ENCODE measurements around the gene OR10H3.
A peak's percentile ranks its signal among the peaks of the same experiment; 100 is the strongest.
"Not testable (repeated sequence)": the region's sequence is repeated elsewhere in the genome, so short reads cannot be mapped to it uniquely, and the experiment has no call there.

The OR10H3 gene, protein sequence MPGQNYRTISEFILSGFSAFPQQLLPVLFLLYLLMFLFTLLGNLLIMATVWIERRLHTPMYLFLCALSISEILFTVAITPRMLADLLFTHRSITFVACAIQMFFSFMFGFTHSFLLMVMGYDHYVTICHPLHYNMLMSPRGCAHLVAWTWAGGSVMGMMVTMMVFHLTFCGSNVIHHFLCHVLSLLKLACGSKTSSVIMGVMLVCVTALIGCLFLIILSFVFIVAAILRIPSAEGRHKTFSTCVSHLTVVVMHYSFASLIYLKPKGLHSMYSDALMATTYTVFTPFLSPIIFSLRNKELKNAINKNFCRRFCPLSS

DNA sequence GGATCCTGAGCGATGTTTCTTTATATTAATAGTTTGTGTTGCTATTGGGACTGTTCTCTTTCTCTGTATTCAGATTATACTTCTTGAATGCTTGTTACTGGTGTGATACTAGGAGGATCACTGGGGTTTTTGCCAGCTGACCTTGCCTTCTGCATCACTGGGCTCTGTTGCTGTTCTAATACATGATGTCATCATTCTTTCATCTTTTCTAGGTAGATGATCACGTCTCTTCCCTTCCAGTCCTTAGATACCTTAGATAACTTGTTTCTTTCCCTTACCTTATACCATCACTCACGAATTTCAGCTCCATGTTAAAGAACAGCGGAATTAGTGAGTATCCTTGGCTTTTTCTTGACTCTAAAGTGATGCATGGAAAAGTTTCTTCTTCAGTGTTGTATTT, at the start of gene OR10H3:
OR10H3 (plus strand) TSS at position 264 of the 400 bp plus-strand sequence. CDS start 3,408 bp downstream, outside the sequence.
- DNase-seq = no peak

DNA sequence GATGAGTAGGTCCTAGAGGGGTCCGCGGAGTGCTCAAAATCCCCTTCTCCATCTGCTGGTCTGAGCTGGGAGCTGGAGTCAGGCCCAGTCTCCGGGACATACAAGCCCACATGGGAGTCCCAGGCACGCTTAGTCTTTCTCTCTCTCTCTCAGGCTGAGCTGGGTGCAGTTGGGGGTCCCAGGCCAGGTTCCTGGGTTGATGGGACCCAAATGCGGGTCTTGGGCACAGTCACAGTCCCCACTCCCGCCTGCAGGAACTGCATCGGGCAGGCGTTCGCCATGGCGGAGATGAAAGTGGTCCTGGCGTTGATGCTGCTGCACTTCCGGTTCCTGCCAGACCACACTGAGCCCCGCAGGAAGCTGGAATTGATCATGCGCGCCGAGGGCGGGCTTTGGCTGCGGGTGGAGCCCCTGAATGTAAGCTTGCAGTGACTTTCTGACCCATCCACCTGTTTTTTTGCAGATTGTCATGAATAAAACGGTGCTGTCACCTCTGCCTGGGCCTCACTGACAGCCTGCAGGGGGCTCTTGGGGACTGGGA, 41.1 kb upstream of the OR10H3 start:
- DNase-seq = no peak

DNA sequence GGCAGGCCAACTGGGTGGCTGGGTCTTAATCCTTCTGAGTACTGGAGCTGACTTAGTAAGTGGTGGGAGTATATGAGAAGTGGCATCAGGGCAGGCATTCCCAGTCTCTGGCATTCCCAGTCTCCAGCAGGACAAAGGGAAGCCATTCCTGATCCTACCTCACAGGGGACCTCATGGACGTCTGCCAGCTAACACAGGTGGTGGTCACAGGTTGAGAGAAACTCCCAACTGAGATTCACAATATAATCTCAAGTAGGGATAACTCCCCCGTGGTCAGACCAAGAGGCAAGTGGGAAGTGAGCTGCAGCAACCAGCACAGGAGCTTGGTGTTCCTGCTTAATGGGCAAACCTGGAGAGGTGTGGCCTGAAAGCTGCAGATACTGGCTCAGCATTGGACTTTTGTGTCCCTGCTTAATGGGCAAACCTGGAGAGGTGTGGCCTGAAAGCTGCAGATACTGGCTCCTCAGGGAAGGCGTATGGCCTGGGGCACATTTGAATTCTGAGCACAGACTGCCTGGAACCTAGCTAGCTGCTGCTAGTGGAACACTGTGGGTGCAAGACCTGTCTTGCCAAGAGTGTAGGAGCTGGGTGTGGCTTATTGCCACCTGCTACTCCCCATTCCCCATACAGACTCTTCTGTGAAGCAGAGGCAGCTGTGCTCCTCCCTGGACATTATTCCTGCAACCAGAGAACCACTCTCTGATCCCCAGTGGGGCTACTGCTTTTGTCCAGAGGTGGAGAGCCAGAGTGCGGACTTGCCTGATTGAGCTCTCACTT, 35.8 kb upstream of the OR10H3 start:
- DNase-seq = no peak

DNA sequence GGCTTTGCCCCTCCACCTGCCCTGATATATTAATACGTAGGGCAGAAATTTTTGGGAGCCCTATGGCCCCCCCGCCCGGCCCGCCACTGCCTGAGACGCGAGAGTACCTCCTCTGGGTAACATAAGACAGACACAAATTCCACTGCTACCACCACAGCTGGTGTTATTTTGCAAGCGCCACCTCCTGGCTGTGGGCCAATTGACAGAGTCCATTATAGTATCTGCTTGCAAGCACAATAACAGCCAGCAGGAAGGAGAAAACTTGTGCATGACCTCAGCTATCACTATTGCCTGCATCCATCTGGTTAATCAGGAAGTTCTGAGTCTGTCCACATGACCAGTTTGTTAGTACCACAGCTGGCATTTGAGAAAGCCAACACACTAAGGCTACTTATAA, 35.3 kb upstream of the OR10H3 start:
- peak; percentile 65 to 73 (median 66) for DNase-seq

DNA sequence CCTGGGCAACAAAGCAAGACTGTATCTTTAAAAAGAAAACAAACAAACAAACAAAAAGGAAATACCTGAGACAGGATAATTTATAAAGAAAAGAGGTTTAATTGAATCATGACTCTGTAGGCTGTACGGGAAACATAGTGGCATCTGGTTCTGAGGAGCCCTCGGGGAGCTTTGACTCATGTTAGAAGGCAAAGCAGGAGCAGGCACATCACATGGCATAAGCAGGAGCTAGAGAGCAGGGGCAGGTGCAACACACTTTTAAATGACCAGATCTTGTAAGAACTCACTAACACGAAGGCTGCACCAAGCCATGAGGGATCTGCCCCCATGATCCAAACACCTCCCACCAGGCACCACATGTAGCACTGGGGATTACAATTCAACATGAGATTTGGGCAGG, 23.1 kb upstream of the OR10H3 start:
- no peak for DNase-seq

DNA sequence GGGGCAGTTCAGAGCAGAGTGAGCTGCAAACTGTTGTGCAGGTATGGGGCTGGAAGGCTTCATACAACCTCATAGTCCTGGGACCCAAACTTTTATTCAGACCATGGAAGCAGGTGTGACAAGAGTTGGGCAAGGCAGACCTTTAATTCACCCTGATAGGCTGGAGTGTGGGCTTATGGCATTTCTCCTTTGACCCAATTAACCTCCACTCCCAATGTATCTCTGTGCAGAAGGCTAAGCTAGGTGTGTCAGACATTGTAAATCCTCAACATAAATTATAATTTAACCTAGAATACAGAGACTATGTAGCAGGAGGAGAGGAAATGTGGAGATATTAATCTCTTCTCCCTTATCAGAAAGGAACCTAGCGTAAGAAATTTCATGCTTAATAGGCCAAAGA, 22.1 kb upstream of the OR10H3 start:
- no peak for DNase-seq

DNA sequence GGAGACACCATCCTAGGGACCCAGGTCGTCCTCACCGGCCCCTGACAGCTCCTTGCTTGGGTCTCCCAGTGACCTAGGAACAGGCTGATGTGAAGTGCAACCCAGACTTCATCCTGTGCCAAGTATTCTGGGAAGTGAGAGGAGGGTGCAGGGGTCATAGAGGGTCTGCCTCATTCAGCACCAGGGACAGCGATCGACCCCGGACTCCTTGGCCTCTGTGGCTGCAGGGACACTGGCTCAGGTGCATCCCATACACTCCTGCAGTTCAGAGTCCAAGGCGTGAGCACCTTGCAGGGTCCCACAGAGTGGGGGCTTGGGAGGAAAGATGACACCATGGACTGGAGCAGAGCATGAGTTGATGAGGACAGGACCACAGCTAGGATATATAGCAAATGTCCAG, 20.0 kb upstream of the OR10H3 start:
- DNase-seq = no peak

DNA sequence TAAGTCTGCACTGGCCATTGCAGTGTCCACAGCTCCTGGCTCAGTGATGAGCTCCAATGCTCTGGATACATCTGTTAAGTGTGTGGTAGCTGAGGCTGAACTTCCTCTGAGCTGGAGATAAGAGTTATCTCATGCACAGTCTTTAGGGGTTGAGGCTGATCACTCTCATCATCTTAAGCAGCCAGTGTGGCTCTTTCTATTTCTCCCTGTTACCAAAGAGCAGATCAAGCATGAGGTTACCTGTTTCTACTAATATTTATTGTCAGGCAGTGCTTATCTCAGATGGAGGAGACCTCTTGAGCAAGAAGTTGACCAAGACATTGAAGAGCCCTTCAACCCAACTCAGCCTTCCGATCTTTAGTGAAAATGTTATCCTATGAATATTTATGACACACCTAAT, 16.5 kb upstream of the OR10H3 start:
- DNase-seq = no peak

DNA sequence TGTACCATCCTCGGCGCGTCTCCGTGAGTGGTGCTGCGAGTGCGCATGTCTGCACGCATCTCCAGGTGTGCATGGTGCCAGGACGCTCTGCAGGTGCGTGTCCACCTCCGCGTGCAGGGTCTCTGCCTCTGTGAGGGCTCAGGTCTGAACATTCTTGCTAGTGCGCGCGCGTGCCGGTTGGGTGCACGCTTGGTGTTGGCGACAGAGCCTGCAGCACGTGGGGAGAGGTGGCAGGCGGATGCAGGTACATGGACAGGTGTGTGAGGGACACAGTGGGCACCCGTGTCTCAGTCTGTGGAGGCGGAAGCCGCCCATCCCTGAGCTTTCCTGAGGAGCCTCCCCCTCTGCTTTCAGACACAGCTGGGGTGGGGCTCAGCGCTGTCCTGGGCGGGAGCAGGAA, 14.8 kb upstream of the OR10H3 start:
- no peak for DNase-seq

DNA sequence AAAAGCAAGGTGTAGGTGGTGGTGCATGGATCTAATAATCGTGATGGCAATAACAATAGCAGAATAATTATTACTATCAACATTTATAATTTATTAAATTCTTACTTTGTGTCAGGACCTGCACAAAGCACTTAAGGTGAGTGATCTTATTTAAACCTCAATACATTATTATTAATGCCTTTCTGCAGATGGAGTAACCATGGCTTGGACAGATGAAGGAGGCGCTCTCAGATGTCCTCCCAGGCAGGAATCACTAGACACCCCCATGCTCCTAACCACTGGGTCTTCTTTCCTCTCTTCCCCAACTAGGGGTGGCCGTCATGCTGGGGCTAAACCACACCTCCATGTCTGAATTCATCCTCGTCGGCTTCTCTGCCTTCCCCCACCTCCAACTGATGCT, 10.1 kb upstream of the OR10H3 start, which contains the start of gene OR10H2:
OR10H2 (plus strand) TSS at position 301 of the 400 bp plus-strand sequence; CDS start at position 321, 20 bp downstream.
- DNase-seq = no peak

DNA sequence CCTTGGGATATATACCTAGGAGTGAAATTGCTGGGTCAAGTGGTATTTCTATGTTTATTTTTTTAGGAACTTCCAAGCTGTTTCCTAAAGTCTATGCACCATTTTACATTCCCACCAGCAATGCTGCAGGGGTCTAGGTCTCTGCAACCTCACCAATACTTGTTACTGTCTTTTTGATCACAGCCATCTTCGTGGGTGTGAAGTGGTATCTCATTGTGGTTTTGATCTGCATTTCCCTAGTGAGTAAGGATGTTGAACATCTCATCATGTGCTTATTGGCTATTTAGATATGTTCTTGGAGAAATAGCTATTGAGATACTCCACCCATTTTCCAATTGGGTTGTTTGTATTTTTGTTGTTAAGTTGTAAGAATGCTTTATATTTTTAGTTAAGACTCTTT, 7.2 kb upstream of the OR10H3 start:
- no peak for DNase-seq

DNA sequence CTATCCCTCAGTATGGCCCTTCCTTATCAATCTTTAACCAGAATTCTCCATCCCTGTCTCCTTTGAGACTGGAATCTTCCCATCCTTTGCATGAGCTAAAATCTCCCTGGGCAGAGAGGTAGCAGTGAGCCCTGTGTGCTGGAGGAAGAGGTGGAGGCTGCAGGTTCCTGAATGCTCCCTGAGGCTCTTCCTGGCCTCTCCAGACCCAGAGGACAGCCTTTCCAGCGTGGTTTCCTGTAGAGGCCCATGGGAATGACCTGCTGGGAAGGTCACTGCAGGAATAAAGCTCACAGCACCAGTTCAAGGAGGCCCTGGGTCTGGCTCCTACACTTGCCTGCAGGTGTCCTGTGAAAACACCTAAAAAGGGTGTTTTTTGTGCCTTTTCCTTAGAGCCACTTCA, 5.4 kb upstream of the OR10H3 start:
- no peak for DNase-seq

DNA sequence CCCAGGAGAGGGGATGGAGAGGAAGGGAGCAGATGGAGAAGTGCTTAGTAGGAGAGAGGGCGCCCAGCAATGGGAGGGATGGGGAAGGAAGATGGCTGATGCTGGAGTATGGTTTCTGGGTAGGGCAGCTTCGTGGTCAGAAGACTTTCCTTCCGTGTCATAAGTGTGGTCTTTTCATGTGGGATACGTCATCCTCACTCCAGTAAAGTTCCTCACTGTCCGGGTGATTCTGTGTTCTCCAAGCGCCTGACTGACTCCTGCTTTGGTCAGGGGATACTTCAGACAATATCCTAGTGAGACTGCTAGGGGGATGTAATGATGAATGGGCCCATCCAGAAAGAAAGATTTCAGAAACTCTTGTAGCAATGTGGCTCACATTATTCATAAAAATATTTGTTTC, 3.9 kb upstream of the OR10H3 start:
- DNase-seq = no peak

DNA sequence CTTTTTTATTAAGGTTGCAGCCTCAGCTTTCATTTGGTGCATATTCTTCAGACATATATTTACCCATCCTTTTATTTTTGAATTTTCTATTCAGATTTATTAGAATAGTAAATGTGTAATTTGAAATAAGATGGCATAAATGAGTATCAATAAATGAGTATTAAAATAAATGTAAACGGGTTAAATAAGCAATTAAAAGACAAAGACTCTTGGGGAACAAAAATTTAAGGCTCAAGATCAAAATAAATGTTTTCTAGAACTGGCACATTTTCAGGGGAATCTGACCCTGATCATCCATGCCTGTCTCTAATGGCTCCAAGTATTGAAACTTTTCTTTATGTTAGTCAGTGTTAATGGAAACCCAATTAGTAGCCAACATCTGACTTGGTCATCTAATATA, 3.0 kb downstream of the OR10H3 start:
- no peak for DNase-seq

DNA sequence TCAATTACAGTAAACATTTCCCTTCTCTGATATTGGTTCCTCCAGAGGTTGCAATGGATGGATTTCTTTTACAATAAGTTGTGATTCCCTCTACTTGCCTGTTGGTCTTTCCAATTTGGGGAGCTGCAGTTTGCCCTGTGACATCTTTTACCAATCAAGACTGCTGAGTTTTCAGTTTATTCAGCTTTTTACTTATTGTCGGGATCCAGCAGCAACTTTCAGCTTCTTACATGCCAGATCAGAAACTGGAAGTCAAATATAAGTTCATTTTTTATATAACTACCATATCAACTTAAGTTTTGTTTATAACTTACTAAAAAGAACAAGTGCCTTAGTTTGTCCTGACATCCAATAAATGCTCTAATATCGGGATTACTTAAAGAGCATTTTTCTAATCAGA, 10.5 kb downstream of the OR10H3 start:
- DNase-seq = no peak

DNA sequence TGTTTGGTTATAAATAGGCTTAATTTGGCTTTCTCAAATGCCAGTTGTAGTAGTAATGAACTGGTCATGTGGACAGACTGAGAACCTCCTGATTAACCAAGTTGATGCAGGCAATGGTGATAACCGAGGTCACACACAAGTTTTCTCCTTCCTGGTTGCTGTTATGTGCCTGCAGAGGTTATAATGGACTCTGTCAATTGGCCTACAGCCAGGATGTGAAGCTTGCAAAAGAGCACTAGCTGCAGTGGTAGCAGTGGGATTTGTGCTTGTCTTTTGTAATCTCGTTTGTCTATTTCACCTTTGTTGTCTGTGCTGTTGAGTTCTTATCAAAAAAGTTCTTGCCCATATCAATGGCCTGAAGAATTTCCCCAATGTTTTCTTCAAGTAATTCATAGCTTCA, 20.6 kb downstream of the OR10H3 start:
- no peak for DNase-seq

DNA sequence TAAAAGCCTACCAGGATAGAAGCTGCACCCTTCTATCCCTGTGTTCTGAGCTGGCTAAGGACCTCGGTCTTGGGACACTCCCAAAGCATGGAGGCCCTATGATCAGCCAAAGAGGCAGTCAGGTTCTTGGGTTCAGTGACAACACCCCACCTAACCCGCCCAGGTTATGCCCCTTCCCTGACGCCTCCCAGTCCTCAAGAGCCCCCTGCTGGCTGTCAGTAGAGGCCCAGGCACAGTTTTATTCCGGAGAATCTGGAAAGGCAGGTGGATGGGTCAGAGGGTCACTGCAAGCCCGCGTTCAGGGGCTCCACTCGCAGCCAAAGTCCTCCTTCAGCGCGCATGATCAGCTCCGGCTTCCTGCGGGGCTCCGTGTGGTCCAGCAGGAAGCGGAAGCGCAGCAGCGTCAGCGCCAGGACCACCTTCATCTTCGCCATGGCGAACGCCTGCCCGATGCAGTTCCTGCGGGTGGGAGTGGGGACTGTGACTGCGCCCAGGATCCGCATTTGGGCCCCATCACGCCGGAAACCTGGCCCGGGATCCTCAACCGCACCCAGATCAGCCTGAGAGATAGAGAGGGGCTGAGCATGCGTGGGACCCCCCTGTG, 22.3 kb downstream of the OR10H3 start:
- DNase-seq = peak; percentile 35 to 39 (median 38)

DNA sequence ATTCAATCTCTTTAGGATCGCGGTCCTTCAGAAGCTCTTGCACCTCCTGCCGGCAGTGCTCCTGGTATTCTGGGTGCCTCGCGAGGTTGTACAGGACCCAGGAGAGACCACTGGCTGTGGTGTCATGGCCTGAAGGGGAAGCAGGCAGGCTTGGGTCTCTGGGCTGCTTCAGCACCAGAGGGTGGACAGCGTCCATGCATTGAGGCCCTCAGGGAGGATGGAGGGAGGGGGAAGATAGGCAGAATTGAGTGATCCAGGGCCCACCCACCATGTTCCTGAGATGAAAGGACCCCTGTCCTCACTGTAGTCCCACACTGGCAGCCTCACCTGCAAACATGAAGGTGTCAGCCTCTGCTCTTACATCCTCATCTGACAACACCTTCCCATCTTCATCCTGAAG, 31.8 kb downstream of the OR10H3 start:
- peak in 2 of 3 donors; percentile 10 to 29 for DNase-seq

DNA sequence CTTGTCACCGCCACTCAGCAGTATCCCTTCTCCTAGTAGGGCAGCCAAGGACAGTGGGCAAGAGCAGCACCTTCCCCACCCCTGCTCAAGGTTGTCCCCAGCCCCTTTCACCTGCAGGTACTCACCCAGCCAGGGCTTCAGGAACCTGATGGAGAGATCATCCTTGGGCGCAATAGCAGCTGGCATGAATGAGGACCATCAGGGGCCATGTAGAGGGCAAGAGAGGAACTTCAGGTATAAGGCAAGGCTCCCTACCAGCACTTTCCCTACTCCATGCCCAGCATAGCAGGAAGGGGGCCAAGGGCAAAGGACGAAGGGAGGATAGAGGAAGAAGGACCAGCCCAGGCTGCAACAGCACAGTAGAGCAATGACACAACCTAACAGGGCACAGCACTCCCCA, 36.4 kb downstream of the OR10H3 start:
- DNase-seq = not testable (repeated sequence)

DNA sequence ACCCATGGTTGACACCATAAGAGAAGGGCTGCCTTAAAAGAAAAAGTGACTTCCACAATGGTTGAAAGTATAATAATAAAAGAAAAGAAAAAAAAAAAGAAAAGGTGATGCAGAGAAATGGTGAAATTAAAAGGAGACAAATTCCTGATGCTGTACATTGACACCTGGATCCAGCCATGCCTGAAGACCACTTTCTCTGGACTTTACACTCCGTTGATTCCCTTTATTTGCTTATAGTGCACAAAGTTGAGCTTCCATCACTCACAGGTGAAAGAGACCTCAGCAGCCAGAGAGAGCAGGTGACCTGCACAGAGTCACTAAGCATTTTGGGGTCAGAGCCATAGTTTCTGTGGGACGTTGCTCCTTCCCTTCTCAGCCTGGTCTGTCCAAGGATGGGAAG, 37.5 kb downstream of the OR10H3 start:
- DNase-seq = no peak

DNA sequence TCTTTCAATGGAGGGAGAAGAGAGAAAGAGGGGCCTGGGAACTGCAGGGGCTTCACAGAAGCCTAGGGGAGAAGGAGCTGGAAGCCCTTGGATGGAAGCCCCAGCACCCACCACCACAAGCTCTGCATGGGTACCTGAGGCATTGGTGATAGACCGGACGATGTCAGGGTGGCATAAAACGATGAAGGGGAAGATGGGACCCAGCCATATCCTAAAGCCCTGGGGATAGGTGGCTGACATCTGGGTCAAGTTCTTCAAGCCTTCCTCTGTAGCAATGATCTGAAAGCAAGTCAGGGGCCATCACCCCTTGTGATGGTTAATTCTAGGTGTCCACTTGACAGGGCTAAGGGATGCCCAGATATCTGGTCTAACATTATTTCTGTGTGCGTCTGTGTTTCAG, 38.5 kb downstream of the OR10H3 start:
- DNase-seq = no peak

DNA sequence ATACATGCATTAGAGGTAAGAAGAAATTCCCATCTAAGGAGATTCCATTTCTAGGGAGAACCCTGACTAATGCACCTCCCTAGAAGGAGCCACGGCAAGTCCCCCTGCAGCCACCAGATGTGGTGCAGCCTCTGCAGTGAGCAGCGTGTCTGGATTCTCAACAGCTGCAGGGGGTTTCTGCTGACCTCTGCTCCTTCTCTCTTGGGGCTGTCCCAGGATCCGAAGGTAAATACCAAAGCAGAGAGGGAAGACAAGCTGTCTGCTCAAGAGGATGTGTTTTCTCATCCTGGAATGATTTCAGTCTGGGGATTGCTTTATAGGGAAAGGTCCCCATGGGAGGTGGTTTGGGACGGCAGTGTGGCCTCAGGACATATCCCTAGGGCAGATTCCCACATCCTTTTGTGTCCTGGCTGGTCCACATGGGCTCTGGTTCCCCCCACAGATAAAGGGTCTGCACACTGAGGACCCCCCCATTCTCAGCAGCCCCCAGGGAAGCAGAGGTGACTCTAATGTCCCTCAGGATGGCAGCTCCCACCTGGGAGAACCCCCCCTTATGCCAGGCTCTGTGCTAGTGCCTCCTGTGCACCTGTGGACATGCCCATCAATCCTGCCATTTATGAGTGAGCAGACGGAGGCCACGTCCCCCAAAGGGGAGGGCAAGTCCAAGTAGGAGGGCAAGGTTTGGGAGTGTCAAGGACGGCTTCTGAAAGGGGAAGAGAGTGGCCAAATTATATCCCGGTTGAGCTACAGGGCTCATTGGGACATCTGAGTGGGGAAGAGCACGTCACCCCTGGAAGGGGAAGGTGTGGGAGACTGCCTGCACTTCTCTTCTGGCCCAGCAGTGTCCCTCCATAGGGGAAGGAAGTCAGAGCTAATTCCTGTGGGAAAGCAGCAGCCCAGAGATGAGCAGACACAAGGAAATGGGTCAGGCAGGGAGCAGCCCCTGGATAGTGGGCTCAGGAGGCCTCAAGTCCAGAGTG, 39.5 kb downstream of the OR10H3 start:
- DNase-seq = peak in 2 of 3 donors; percentile 23 to 34

All from suppressor macrophage treated with lipopolysaccharide for 1 hour (primary cell).